GM12891 (cell line): ENCODE measurements around the gene GM2A.

Source experiments
- PAX5 ChIP-seq: IDR thresholded peaks from 2 replicates; pipeline ENCODE4 v1.6.1; 2011; ENCODE audit warnings: low read length, moderate library complexity, mild to moderate bottlenecking; ENCODE audit not compliant: insufficient read depth, severe bottlenecking
- POLR2A ChIP-seq: IDR thresholded peaks from 2 replicates; pipeline ENCODE4 v1.6.1; 2011; ENCODE audit warnings: low read depth, low read length, control low read depth
- POLR2AphosphoS5 ChIP-seq: IDR thresholded peaks from 2 replicates; pipeline ENCODE4 v1.6.1; 2011; ENCODE audit warnings: low read depth, low read length, control low read depth
- POU2F2 ChIP-seq: IDR thresholded peaks from 2 replicates; pipeline ENCODE4 v1.6.1; 2011; ENCODE audit warnings: low read depth, mild to moderate bottlenecking, control low read depth, low read length, moderate library complexity
- SPI1 ChIP-seq: IDR thresholded peaks from 2 replicates; pipeline ENCODE4 v1.6.1; 2011; ENCODE audit warnings: low read depth, low read length, control low read depth
- TAF1 ChIP-seq: IDR thresholded peaks from 2 replicates; pipeline ENCODE4 v1.6.1; 2011; ENCODE audit warnings: low read depth, low read length, control low read depth

DNA sequence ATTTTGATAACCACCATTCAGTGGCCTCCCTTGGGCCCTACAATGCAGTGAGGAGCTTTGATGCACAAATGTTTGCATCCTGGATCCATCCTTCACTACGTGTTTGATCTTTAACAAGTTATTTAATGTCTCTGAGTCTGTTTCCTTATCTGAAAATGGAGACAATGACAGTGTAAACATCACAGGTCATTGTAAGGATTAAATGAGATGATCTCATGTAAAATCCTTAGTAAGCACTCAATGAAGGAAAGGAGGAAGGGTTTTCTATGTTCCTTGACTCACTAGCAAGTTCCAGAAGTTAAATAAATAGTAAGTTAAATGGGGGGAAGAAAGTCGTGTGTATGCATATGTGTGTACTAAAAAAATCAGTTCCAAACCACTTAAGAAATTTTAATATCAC, 60.4 kb downstream of the GM2A start:
- no peak for TF ChIP-seq POLR2AphosphoS5
- TF ChIP-seq TAF1: no peak
- TF ChIP-seq POLR2A: no peak
- TF ChIP-seq PAX5: no peak
- no peak for TF ChIP-seq SPI1
- TF ChIP-seq POU2F2: no peak
